ENCODE measurements around the gene MSH2. TPM values are rescaled to one million over a fixed set of nuclear protein-coding genes. Genes with fewer than 3 reads are reported as not detected.
A peak's percentile ranks its signal among the peaks of the same experiment; 100 is the strongest.

MSH2 gene
- total RNA-seq, 1 donor from 2014 or later: 16.0 TPM

- Histone ChIP-seq H3K4me3 (ENCODE audit: insufficient read depth, low read depth, low read length) (no peak overlapping the region), H3K36me3 (ENCODE audit: insufficient read depth, low read length) (no peaks in the 10 kb centered on the region), H3K4me1 (ENCODE audit: insufficient read depth, low read length) (no peaks in the 10 kb centered on the region), H3K9me3 (ENCODE audit: insufficient read depth, low read depth, low read length) (no peaks in the 10 kb centered on the region), H3K27me3 (ENCODE audit: insufficient read depth, low read length) (no peaks in the 10 kb centered on the region), H2AFZ (ENCODE audit: low read depth, low read length) (no peak overlapping the region), H3K9ac (ENCODE audit: low read length) (no peak overlapping the region), H4K20me1 (ENCODE audit: insufficient read depth, low read length) (no peaks in the 10 kb centered on the region), H3K4me2 (ENCODE audit: low read length) (no peak overlapping the region), H3K79me2 (ENCODE audit: insufficient read depth, low read length) (no peaks in the 10 kb centered on the region), H3K27ac (ENCODE audit: low read depth, low read length) (no peak overlapping the region)
- DNase-seq (ENCODE audit: low read depth): no peak
- no peaks in the 10 kb centered on the region for H3K9me3 Mint-ChIP-seq (ENCODE audit: unreplicated experiment)
- peaks cover 7% of the 10 kb centered on the region for H3K27me3 Mint-ChIP-seq (ENCODE audit: low read depth, unreplicated experiment)
- no peak overlapping the region for H3K27ac Mint-ChIP-seq (ENCODE audit: unreplicated experiment)
- FAIRE-seq: no peak
- peaks cover 5% of the 10 kb centered on the region for H3K4me1 Mint-ChIP-seq (ENCODE audit: low read depth, unreplicated experiment)
- no peak overlapping the region for H3K4me3 Mint-ChIP-seq (ENCODE audit: unreplicated experiment)
- peaks cover 2% of the 10 kb centered on the region for H3K36me3 Mint-ChIP-seq (ENCODE audit: low read depth, unreplicated experiment)
- TF ChIP-seq, protein P1, sequence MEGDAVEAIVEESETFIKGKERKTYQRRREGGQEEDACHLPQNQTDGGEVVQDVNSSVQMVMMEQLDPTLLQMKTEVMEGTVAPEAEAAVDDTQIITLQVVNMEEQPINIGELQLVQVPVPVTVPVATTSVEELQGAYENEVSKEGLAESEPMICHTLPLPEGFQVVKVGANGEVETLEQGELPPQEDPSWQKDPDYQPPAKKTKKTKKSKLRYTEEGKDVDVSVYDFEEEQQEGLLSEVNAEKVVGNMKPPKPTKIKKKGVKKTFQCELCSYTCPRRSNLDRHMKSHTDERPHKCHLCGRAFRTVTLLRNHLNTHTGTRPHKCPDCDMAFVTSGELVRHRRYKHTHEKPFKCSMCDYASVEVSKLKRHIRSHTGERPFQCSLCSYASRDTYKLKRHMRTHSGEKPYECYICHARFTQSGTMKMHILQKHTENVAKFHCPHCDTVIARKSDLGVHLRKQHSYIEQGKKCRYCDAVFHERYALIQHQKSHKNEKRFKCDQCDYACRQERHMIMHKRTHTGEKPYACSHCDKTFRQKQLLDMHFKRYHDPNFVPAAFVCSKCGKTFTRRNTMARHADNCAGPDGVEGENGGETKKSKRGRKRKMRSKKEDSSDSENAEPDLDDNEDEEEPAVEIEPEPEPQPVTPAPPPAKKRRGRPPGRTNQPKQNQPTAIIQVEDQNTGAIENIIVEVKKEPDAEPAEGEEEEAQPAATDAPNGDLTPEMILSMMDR (IDR thresholded peaks at IDR 0.05; ENCODE audit: insufficient read depth, low read depth, low read length): no peak
- no peak for TF ChIP-seq EZH2 (IDR thresholded peaks at IDR 0.05; ENCODE audit: insufficient read depth, low read length)
These were observed 111.1 kb downstream of the MSH2 start for GRCh38 chr2:47513981-47514520.

DNA sequence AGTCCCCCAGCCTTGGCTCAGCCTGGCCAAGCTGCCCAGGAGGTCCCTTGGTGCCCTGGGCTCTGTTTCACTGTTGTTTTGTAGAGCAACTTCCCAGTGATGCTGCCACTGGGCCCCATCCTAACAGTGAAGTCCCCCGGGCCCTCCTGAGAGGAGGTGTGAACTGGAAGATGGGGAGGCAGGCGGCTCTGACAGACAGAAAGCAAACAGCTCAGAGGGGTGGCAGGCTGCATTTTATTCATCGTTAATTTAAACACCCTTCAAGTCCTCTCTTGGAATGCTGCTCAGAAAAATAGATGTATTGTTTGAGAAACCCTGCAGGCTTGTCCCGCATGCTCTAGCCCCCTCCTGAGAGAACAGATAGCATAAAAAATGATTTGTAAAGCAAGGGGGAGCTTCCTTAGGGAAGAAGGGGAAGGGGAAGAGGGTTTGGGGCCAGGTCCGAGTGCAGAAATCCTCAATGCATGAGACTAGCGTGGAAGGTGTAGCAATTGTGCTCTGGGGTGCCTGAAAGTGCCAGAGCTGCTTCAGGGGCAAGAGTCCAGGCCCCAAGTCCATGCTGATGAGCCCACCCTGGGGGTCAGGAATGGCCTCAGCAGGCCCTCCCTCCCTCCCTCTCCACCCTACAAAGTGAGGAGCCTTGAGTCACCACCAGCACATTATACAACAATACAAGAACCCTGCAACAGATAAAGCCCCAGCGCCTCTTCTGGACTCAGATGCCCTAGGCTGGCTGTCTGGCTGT lies 113.6 kb downstream of the MSH2 start:
- no peak overlapping the region for H3K4me3 Mint-ChIP-seq (ENCODE audit: unreplicated experiment)
- H3K9ac ChIP-seq (ENCODE audit: low read length): no peak overlapping the region
- TF ChIP-seq EZH2 (IDR thresholded peaks at IDR 0.05; ENCODE audit: insufficient read depth, low read length): no peak
- TF ChIP-seq, protein P1 (IDR thresholded peaks at IDR 0.05; ENCODE audit: insufficient read depth, low read depth, low read length): no peak
- H3K9me3 Mint-ChIP-seq (ENCODE audit: unreplicated experiment): no peaks in the 10 kb centered on the region
- peak overlapping the region; percentile 50 for H3K27ac Mint-ChIP-seq (ENCODE audit: unreplicated experiment)
- FAIRE-seq (no peak), DNase-seq (ENCODE audit: low read depth) (no peak)
- H3K4me1 ChIP-seq (ENCODE audit: insufficient read depth, low read length): peaks cover 5% of the 10 kb centered on the region
- H3K36me3 ChIP-seq (ENCODE audit: insufficient read depth, low read length): no peaks in the 10 kb centered on the region
- H3K4me2 ChIP-seq (ENCODE audit: low read length): no peak overlapping the region
- H3K27me3 ChIP-seq (ENCODE audit: insufficient read depth, low read length): no peaks in the 10 kb centered on the region
- H3K4me3 ChIP-seq (ENCODE audit: insufficient read depth, low read depth, low read length): no peak overlapping the region
- no peaks in the 10 kb centered on the region for H4K20me1 ChIP-seq (ENCODE audit: insufficient read depth, low read length)
- H3K9me3 ChIP-seq (ENCODE audit: insufficient read depth, low read depth, low read length): no peaks in the 10 kb centered on the region
- H3K79me2 ChIP-seq (ENCODE audit: insufficient read depth, low read length): no peaks in the 10 kb centered on the region
- no peaks in the 10 kb centered on the region for H3K4me1 Mint-ChIP-seq (ENCODE audit: low read depth, unreplicated experiment)
- H3K36me3 Mint-ChIP-seq (ENCODE audit: low read depth, unreplicated experiment): peaks cover 2% of the 10 kb centered on the region
- no peak overlapping the region for H2AFZ ChIP-seq (ENCODE audit: low read depth, low read length)
- H3K27ac ChIP-seq (ENCODE audit: low read depth, low read length): no peak overlapping the region
- peaks cover 24% of the 10 kb centered on the region for H3K27me3 Mint-ChIP-seq (ENCODE audit: low read depth, unreplicated experiment)

All from astrocyte (in vitro differentiated cells and primary cell).